ENCODE measurements around the gene HTR3D. TPM values are rescaled to one million over a fixed set of nuclear protein-coding genes. Genes with fewer than 3 reads are reported as not detected.

HTR3D gene
- total and polyA plus RNA-seq, 10 of the 15 experiments (the other 5 are each of a cell fraction or from before 2014, with no cell fraction given): not detected

GRCh38 chr3:184062637-184063036 is 31.1 kb downstream of the HTR3D start:
- no peak for DNase-seq (ENCODE audit: low read depth, low spot score)
- H3K79me2 ChIP-seq (ENCODE audit: control insufficient read depth, insufficient read depth, low read length): no peaks in the 10 kb centered on the region
- no peak overlapping the region for H3K4me2 ChIP-seq (ENCODE audit: control insufficient read depth, insufficient read depth)
- H3K9ac ChIP-seq (ENCODE audit: control insufficient read depth, insufficient read depth, low read length): no peak overlapping the region
- H4K20me1 ChIP-seq (ENCODE audit: control insufficient read depth, insufficient read depth): no peaks in the 10 kb centered on the region
- POLR2A ChIA-PET: no interaction called here
- no peaks in the 10 kb centered on the region for H3K4me1 ChIP-seq (ENCODE audit: control insufficient read depth, insufficient read depth, low read length)
- no peak overlapping the region for H3K4me3 ChIP-seq
- in situ Hi-C loops (cut with MboI) (no loop called here), intact Hi-C loops (cut with micrococcal nuclease; ENCODE audit: unreplicated experiment) (loop anchor here (1.0 kb wide), 1 partner anchor 21 kb away; no protein-coding TSS in a partner anchor)
- no peak for ATAC-seq
- no peak overlapping the region for H2AFZ ChIP-seq (ENCODE audit: control insufficient read depth, low read depth, low read length)
- no peak for FAIRE-seq
- CTCF ChIA-PET: no interaction called here
- TF ChIP-seq BCLAF1 (IDR thresholded peaks at IDR 0.05) (no peak), RBBP5 (conservative IDR thresholded peaks at IDR 0.05) (no peak), ZNF24 (IDR thresholded peaks at IDR 0.05) (no peak), POU2F2 (IDR thresholded peaks at IDR 0.05; ENCODE audit: borderline replicate concordance, low read depth, low read length) (no peak)
- TF ChIP-seq, protein P1, sequence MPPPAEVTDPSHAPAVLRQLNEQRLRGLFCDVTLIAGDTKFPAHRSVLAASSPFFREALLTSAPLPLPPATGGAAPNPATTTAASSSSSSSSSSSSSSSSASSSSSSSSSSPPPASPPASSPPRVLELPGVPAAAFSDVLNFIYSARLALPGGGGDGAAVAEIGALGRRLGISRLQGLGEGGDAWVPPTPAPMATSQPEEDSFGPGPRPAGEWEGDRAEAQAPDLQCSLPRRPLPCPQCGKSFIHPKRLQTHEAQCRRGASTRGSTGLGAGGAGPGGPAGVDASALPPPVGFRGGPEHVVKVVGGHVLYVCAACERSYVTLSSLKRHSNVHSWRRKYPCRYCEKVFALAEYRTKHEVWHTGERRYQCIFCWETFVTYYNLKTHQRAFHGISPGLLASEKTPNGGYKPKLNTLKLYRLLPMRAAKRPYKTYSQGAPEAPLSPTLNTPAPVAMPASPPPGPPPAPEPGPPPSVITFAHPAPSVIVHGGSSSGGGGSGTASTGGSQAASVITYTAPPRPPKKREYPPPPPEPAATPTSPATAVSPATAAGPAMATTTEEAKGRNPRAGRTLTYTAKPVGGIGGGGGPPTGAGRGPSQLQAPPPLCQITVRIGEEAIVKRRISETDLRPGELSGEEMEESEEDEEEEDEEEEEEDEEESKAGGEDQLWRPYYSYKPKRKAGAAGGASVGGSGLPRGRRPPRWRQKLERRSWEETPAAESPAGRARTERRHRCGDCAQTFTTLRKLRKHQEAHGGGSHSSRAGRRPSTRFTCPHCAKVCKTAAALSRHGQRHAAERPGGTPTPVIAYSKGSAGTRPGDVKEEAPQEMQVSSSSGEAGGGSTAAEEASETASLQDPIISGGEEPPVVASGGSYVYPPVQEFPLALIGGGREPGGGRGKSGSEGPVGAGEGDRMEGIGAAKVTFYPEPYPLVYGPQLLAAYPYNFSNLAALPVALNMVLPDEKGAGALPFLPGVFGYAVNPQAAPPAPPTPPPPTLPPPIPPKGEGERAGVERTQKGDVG (CRISPR knock-in tag; IDR thresholded peaks at IDR 0.05): no peak
- TF ChIP-seq, protein P2, sequence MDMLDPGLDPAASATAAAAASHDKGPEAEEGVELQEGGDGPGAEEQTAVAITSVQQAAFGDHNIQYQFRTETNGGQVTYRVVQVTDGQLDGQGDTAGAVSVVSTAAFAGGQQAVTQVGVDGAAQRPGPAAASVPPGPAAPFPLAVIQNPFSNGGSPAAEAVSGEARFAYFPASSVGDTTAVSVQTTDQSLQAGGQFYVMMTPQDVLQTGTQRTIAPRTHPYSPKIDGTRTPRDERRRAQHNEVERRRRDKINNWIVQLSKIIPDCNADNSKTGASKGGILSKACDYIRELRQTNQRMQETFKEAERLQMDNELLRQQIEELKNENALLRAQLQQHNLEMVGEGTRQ (IDR thresholded peaks at IDR 0.05; ENCODE audit: borderline replicate concordance, low read depth, low read length): no peak
- TF ChIP-seq, protein P3, sequence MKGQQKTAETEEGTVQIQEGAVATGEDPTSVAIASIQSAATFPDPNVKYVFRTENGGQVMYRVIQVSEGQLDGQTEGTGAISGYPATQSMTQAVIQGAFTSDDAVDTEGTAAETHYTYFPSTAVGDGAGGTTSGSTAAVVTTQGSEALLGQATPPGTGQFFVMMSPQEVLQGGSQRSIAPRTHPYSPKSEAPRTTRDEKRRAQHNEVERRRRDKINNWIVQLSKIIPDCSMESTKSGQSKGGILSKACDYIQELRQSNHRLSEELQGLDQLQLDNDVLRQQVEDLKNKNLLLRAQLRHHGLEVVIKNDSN (IDR thresholded peaks at IDR 0.05; ENCODE audit: borderline replicate concordance, extremely low read length, insufficient read depth, low read depth, low read length): no peak
- H3K27ac ChIP-seq (ENCODE audit: control insufficient read depth, insufficient read depth): no peak overlapping the region
- H3K9me3 ChIP-seq (replicated peaks; ENCODE audit: control insufficient read depth, insufficient read depth, low read length): no peaks in the 10 kb centered on the region
- no peaks in the 10 kb centered on the region; a peak in 1 of 4 replicates for H3K27me3 ChIP-seq (replicated peaks in 1 of 2; ENCODE audit: control insufficient read depth in 2 of 2, insufficient read depth in 2 of 2, low read length in 1 of 2)
- SMC1A ChIA-PET (ENCODE audit: uncharacterized antibody, unreplicated experiment): interaction anchor here (1.0 kb wide), 1 partner anchor 1603 kb away, joined by 3 read pairs; no protein-coding TSS in a partner anchor
- RAD21 ChIA-PET (ENCODE audit: unreplicated experiment): no interaction called here
- no peaks in the 10 kb centered on the region for H3K36me3 ChIP-seq (ENCODE audit: control insufficient read depth in 2 of 2, insufficient read depth in 2 of 2, low read length in 1 of 2)
- no TSS peak for BruUV-seq (replicated peaks)
